Right lung (tissue), 5 donors: ENCODE results near the gene FOXA3. TPM values are rescaled to one million over a fixed set of nuclear protein-coding genes. Genes with fewer than 3 reads are reported as not detected.

Source experiments
- DNase-seq, 2 donors: peaks; one replicate each; pipeline ENCODE4 v3.0.0-alpha.2; 2013
- polyA plus RNA-seq, 5 donors: library from polyadenylated mRNA; unstranded; fragments of 120-200 nt; gene quantifications; one replicate each; pipeline versions ENCODE4 v1.2.1 to v1.2.3, GENCODE V29; 2013; ENCODE audit warnings: inconsistent platforms in 1 of 5, low replicate concordance in 1 of 5; ENCODE audit not compliant: insufficient read length in 5 of 5, insufficient read depth in 1 of 5

Gene FOXA3
- polyA plus RNA-seq, 5 donors = 1.2 to 3.3 (median 1.6) TPM

DNA sequence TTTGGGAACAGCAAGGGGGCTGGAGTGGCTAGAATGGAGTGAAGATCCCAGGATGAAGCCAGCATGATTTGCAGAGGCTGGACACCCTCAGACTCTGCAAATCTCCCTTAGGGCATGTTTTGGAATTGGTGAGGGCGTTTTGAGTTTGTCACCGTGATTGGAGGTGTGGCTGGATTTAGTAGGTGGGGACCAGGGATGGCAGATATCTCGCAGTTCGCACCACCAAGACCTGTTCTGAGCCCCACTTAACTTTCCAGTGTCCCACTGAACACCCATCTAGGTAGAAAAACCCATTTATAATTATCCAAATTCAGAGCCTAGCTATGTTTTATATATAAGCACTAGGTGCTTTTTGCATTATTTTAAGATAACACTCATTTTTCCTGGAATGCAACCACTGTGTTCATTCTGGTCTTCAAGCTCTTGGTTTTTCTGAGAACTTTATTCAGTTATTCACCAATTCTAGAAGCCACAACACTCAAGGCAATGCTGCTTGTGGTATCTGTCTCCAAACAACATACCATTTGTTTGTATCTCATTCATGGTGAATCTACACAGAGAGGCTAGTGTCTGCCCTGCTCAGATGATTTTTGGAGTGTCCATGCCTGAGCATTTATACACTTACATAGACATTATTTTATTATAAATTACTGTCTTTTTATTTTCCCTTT, 53.4 kb downstream of the FOXA3 start:
- no peak for DNase-seq

DNA sequence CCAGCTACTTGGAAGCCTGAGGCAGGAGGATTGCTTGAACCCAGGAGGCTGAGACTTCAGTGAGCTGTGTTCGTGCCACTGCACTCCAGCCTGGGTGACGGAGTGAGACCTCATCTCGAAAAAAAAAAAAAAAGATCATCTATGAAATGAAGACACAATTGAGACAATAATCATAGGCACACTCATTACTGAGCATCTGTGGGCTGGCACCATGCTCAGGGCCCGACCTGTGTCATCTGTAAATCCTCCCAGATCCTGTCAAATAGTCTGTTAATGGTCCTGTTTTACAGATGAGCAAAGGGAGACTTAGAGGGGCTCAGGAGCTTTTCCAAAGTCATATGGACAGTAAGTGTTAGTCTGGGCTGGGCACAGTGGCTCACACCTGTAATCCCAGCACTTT, 54.6 kb downstream of the FOXA3 start:
- DNase-seq = no peak

DNA sequence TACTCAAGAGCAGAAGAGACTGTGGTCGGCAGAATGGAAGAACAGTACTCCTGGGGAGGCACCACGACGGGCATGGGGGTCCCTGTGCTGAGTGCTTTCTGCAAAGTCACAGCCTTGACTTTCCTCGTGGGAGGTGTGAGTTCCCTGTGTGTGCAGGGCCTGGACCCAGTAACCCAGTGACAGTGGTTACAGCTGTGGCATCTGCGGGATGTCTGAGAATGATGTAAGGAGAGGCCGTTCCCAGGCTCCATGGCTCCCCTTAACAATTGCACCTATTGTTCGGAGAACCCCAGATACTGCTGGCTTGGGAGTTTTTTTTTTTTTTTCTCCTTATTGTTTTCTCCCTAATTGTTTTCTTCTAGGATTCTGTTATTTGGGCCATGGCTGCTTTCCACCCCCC, 55.6 kb downstream of the FOXA3 start:
- DNase-seq = no peak

DNA sequence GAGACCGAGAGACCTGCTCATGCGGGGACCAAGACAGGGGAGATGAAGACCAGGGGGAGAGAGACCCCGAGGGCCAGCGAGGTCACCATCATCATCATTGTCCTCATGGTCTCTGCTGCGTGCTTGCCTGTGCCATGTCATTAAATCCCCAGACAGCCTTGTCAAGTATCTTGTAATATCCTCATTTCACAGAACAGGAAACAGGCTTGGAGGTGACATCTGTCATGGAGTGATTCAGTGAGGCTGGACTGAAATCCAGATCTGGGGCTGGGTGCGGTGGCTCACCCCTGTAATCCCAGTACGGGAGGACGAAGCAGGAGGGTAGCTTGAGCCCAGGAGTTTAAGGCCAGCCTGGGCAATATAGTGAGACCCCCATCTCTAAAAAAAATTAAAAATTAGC, 56.3 kb downstream of the FOXA3 start:
- no peak for DNase-seq

DNA sequence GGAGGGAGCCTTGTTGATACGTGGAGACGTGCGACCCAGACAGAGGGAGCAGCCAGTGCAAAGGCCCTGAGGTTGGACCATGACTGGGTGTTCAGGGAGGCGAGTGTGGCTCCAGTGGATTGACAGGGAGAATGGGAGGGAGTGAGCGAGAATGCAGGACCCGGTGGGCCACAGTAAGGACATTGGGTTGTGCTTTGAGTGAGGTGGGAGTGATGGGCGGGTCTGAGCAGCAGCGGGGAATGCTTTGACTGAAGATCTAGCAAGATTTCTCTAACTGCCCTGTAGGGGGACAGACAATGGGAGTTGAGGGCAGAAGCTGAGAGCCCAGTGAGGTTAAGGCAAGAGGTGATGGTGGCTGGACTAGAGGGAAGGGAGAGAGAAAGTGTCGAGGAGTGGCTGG, 58.2 kb downstream of the FOXA3 start:
- DNase-seq = no peak

Other genes with a start within 250 kb of the FOXA3 start
- gene EML2, start 224.9 kb upstream of the FOXA3 start, polyA plus RNA-seq = 10 to 100 TPM; 24.3 to 31.4 (median 29.8) TPM
- 1 to 10 TPM; 2.8 to 8.7 (median 5.2) TPM for gene GIPR, start 196.1 kb upstream of the FOXA3 start, polyA plus RNA-seq
- gene SNRPD2, start 172.4 kb upstream of the FOXA3 start, polyA plus RNA-seq = 100 to 1,000 TPM; 328 to 445 (median 361) TPM
- 10 to 100 TPM in 4 of 5 donors, 1 to 10 TPM in 1; 7.2 to 14.6 (median 11.4) TPM for gene QPCTL, start 171.7 kb upstream of the FOXA3 start, polyA plus RNA-seq
- 10 to 100 TPM; 10.2 to 22.1 (median 17.6) TPM for gene FBXO46, start 133.4 kb upstream of the FOXA3 start, polyA plus RNA-seq
- gene MEIOSIN, start 130.9 kb upstream of the FOXA3 start, polyA plus RNA-seq = not detected
- gene SIX5, start 95.1 kb upstream of the FOXA3 start, polyA plus RNA-seq = 10 to 100 TPM; 10.7 to 39.5 (median 20.0) TPM
- gene DMPK, start 81.8 kb upstream of the FOXA3 start, polyA plus RNA-seq = 10 to 100 TPM; 43.9 to 89.6 (median 52.9) TPM
- gene DMWD, start 71.5 kb upstream of the FOXA3 start, polyA plus RNA-seq = 10 to 100 TPM; 23.6 to 45.4 (median 34.3) TPM
- gene RSPH6A, start 49.0 kb upstream of the FOXA3 start, polyA plus RNA-seq = under 1 TPM in 1 of 5 donors, not detected in 4; 0.08 TPM
- gene SYMPK, start 1.2 kb upstream of the FOXA3 start, polyA plus RNA-seq = 10 to 100 TPM; 50.6 to 73.7 (median 64.0) TPM
- gene IRF2BP1, start 21.8 kb downstream of the FOXA3 start, polyA plus RNA-seq = 10 to 100 TPM; 12.1 to 33.4 (median 15.8) TPM
- gene MYPOP, start 38.3 kb downstream of the FOXA3 start, polyA plus RNA-seq = 1 to 10 TPM; 3.6 to 7.5 (median 5.0) TPM
- not detected for gene NANOS2, start 50.5 kb downstream of the FOXA3 start, polyA plus RNA-seq
- gene NOVA2, start 109.5 kb downstream of the FOXA3 start, polyA plus RNA-seq = 10 to 100 TPM in 1 of 5 donors, 1 to 10 TPM in 4; 7.4 to 11.1 (median 9.6) TPM
- 10 to 100 TPM; 11.6 to 15.4 (median 13.4) TPM for gene CCDC61, start 131.1 kb downstream of the FOXA3 start, polyA plus RNA-seq
- gene PGLYRP1, start 158.7 kb downstream of the FOXA3 start, polyA plus RNA-seq = 1 to 10 TPM in 1 of 5 donors, under 1 TPM in 3, not detected in 1; 0.48 to 1.1 (median 0.84) TPM
- gene IGFL4, start 176.7 kb downstream of the FOXA3 start, polyA plus RNA-seq = 1 to 10 TPM in 1 of 5 donors, under 1 TPM in 4; 0.40 to 1.0 (median 0.58) TPM